Left ventricle myocardium inferior (tissue), 1 donor: Measurements from ENCODE around the gene EPHB1. TPM values are rescaled to one million over a fixed set of nuclear protein-coding genes. Genes with fewer than 3 reads are reported as not detected.

Experiments used
- DNase-seq: peaks from one replicate; pipeline ENCODE4 v3.0.0-alpha.2; 2020
- H3K27ac ChIP-seq: fragments of 200-600 bp; replicated peaks from 2 replicates; pipeline ENCODE4 v1.8.0; 2021
- H3K27me3 ChIP-seq: fragments of 200-600 bp; 2 replicates; pipeline ENCODE4 v1.8.0; 2021; ENCODE audit warnings: low read depth
- H3K36me3 ChIP-seq: fragments of 200-600 bp; 2 replicates; pipeline ENCODE4 v1.8.0; 2021
- H3K4me1 ChIP-seq: fragments of 200-600 bp; 2 replicates; pipeline ENCODE4 v1.8.0; 2021
- H3K4me3 ChIP-seq: fragments of 200-600 bp; 2 replicates; pipeline ENCODE4 v1.8.0; 2021; ENCODE audit warnings: mild to moderate bottlenecking, moderate library complexity
- H3K9me3 ChIP-seq: fragments of 200-600 bp; replicated peaks from 2 replicates; pipeline ENCODE4 v1.8.0; 2021
- CTCF ChIP-seq: fragments of 200-600 bp; IDR thresholded peaks from 2 replicates; pipeline ENCODE4 v1.8.0; 2021; ENCODE audit warnings: antibody characterized with exemption, mild to moderate bottlenecking, borderline replicate concordance
- intact Hi-C: fragments of 100-400 bp; cut with micrococcal nuclease; formaldehyde crosslinking; loops from one replicate; pipeline ENCODE4 v1.11.0; 2022
- total RNA-seq: library from RNA; stranded (reverse); fragmentation: NEBNext Ultra II Directional; extraction: Animal tissue kit (Norgen Biotek cat#: 25700); gene quantifications from one replicate; pipeline ENCODE4 v1.2.1, GENCODE V29; 2021
- donor health status: DM: no; HTN: yes; CAD: no; lungs with severe emphysema.

The EPHB1 gene
- total RNA-seq, 1 donor from 2014 or later, result 1.3 TPM

- intact Hi-C loops, result no loop called here
- no peak for TF ChIP-seq CTCF
- Histone ChIP-seq H3K27ac (no peak overlapping the region), H3K9me3 (no peaks in the 10 kb centered on the region), H3K36me3 (no peaks in the 10 kb centered on the region), H3K4me3 (no peak overlapping the region), H3K27me3 (peaks cover 7% of the 10 kb centered on the region), H3K4me1 (peaks cover 4% of the 10 kb centered on the region)
- DNase-seq, result no peak
These were observed 63.5 kb downstream of the EPHB1 start for GRCh38 chr3:134858441-134859035.

- no peaks in the 10 kb centered on the region for H3K36me3 ChIP-seq
- no peak overlapping the region for H3K27ac ChIP-seq
- H3K4me3 ChIP-seq, result no peak overlapping the region
- H3K4me1 ChIP-seq, result peaks cover 10% of the 10 kb centered on the region
- intact Hi-C loops, result no loop called here
- peaks cover 7% of the 10 kb centered on the region for H3K27me3 ChIP-seq
- no peaks in the 10 kb centered on the region for H3K9me3 ChIP-seq
- DNase-seq, result no peak
- TF ChIP-seq CTCF, result no peak
These were observed 64.3 kb downstream of the EPHB1 start for GRCh38 chr3:134859341-134859740.

GRCh38 chr3:134860141-134860540 is 65.1 kb downstream of the EPHB1 start:
- Histone ChIP-seq H3K36me3 (no peaks in the 10 kb centered on the region), H3K4me1 (peaks cover 12% of the 10 kb centered on the region), H3K4me3 (no peak overlapping the region), H3K9me3 (no peaks in the 10 kb centered on the region), H3K27ac (no peak overlapping the region), H3K27me3 (peaks cover 7% of the 10 kb centered on the region)
- no peak for DNase-seq
- intact Hi-C loops, result no loop called here
- TF ChIP-seq CTCF, result no peak

- Histone ChIP-seq H3K27me3 (peaks cover 7% of the 10 kb centered on the region), H3K9me3 (no peaks in the 10 kb centered on the region), H3K36me3 (no peaks in the 10 kb centered on the region), H3K4me3 (no peak overlapping the region), H3K4me1 (peaks cover 8% of the 10 kb centered on the region), H3K27ac (no peak overlapping the region)
- no peak for DNase-seq
- intact Hi-C loops, result no loop called here
- no peak for TF ChIP-seq CTCF
These were observed 68.9 kb downstream of the EPHB1 start for GRCh38 chr3:134863915-134864314.

- intact Hi-C loops, result no loop called here
- H3K4me1 ChIP-seq, result peaks cover 8% of the 10 kb centered on the region
- no peak overlapping the region for H3K27ac ChIP-seq
- no peak overlapping the region for H3K4me3 ChIP-seq
- peaks cover 1% of the 10 kb centered on the region for H3K27me3 ChIP-seq
- peak; percentile 26 for DNase-seq
- no peaks in the 10 kb centered on the region for H3K36me3 ChIP-seq
- H3K9me3 ChIP-seq, result no peaks in the 10 kb centered on the region
- no peak for TF ChIP-seq CTCF
These were observed 69.6 kb downstream of the EPHB1 start for GRCh38 chr3:134864636-134865035.
